ENCODE data around the gene BHLHA15.

The BHLHA15 gene

GRCh38 chr7:98167653-98168052, 43.6 kb upstream of the BHLHA15 start:
- Histone ChIP-seq H3K36me3 (ENCODE audit: control insufficient read depth in 2 of 2, insufficient read depth in 1 of 2, low read length in 2 of 2) (peaks cover 0 to 8% of the 10 kb centered on the region in 2 experiments; a peak in 2 of 3 replicates), H3K27ac (ENCODE audit: extremely low read depth, low read depth, low read length) (no peak overlapping the region), H3K4me1 (ENCODE audit: control insufficient read depth, insufficient read depth, low read length) (no peaks in the 10 kb centered on the region), H3K4me3 (ENCODE audit: low read depth, low read length) (no peak overlapping the region), H3K9me3 (ENCODE audit: control insufficient read depth, insufficient read depth, low read depth, low read length) (no peaks in the 10 kb centered on the region)
- CTCF ChIA-PET = interaction anchor here (0.6 to 13.8 kb wide), 13 partner anchors 10 to 674 kb away, joined by 3 to 533 read pairs (median 9); partner anchors contain the start of gene LMTK2
- no peak for TF ChIP-seq ZNF157 (tag by site-specific recombination; IDR thresholded peaks at IDR 0.05)
- no peak for TF ChIP-seq ZNF791 (tag by site-specific recombination; IDR thresholded peaks at IDR 0.05)
- no peak for TF ChIP-seq ZBTB48 (tag by site-specific recombination; IDR thresholded peaks at IDR 0.05)
- no peak for TF ChIP-seq ZNF211 (tag by site-specific recombination; IDR thresholded peaks at IDR 0.05; ENCODE audit: low read depth)
- POLR2A ChIA-PET = no interaction called here

- POLR2A ChIA-PET = no interaction called here
- CTCF ChIA-PET = interaction anchor here (0.6 to 13.8 kb wide), 54 partner anchors 9 to 1051 kb away, joined by 3 to 533 read pairs (median 4); partner anchors contain the start of genes BHLHA15, LMTK2 and SDHAF3
- TF ChIP-seq ZNF561 (tag by site-specific recombination; IDR thresholded peaks at IDR 0.05; ENCODE audit: borderline replicate concordance) (0 out of 2 replicates have a peak, but pooled peaks have one; percentile 48), ZNF280D (tag by site-specific recombination; IDR thresholded peaks at IDR 0.05) (no peak), ZFP41 (tag by site-specific recombination; IDR thresholded peaks at IDR 0.05; ENCODE audit: borderline replicate concordance) (no peak), ZEB2 (tag by site-specific recombination; IDR thresholded peaks at IDR 0.05) (peak; percentile 80), ZNF791 (tag by site-specific recombination; IDR thresholded peaks at IDR 0.05) (no peak), ZNF398 (tag by site-specific recombination; IDR thresholded peaks at IDR 0.05) (no peak), TSHZ1 (tag by site-specific recombination; IDR thresholded peaks at IDR 0.05; ENCODE audit: borderline replicate concordance) (no peak), KLF8 (tag by site-specific recombination; IDR thresholded peaks at IDR 0.05) (0 out of 2 replicates have a peak, but pooled peaks have one; percentile 38), ZNF768 (tag by site-specific recombination; IDR thresholded peaks at IDR 0.05) (no peak), ZFHX2 (tag by site-specific recombination; conservative IDR thresholded peaks at IDR 0.05) (0 out of 2 replicates have a peak, but pooled peaks have one; percentile 12), ZNF223 (tag by site-specific recombination; IDR thresholded peaks at IDR 0.05) (no peak), ZIC2 (tag by site-specific recombination; IDR thresholded peaks at IDR 0.05) (no peak), SCRT1 (tag by site-specific recombination; IDR thresholded peaks at IDR 0.05; ENCODE audit: borderline replicate concordance) (peak; percentile 85), TCF7L2 (IDR thresholded peaks at IDR 0.05; ENCODE audit: borderline replicate concordance, low read depth, low read length) (no peak), BCL11A (tag by site-specific recombination; IDR thresholded peaks at IDR 0.05; ENCODE audit: low read depth) (no peak), SALL2 (tag by site-specific recombination; IDR thresholded peaks at IDR 0.05; ENCODE audit: borderline replicate concordance) (no peak), ATF2 (tag by site-specific recombination; IDR thresholded peaks at IDR 0.05; ENCODE audit: low read depth) (no peak), ZBTB1 (tag by site-specific recombination; IDR thresholded peaks at IDR 0.05) (no peak), ZNF366 (tag by site-specific recombination; conservative IDR thresholded peaks at IDR 0.05) (no peak)
Measured at GRCh38 chr7:98168181-98168903, 42.9 kb upstream of the BHLHA15 start.

More at GRCh38 chr7:98168181-98168903, 42.9 kb upstream of the BHLHA15 start:
- Histone ChIP-seq H3K4me1 (ENCODE audit: control insufficient read depth, insufficient read depth, low read length) (no peaks in the 10 kb centered on the region), H3K27ac (ENCODE audit: extremely low read depth, low read depth, low read length) (no peak overlapping the region), H3K4me3 (ENCODE audit: low read depth, low read length) (no peak overlapping the region), H3K36me3 (ENCODE audit: control insufficient read depth in 2 of 2, insufficient read depth in 1 of 2, low read length in 2 of 2) (peaks cover 6 to 12% of the 10 kb centered on the region in 2 experiments; a peak in 2 of 3 replicates), H3K9me3 (ENCODE audit: control insufficient read depth, insufficient read depth, low read depth, low read length) (no peaks in the 10 kb centered on the region)

Measured in HEK293 (cell line).